GM18861 (cell line): ENCODE measurements around the gene UCN2.

Experiments
- ATAC-seq: cut with Tn5 transposase; IDR thresholded peaks from one replicate; pipeline ENCODE4 v1.9.1; 2021; ENCODE audit not compliant: unreplicated experiment

UCN2 gene

GRCh38 chr3:48591886-48592518 is 28.4 kb upstream of the UCN2 start:
- ATAC-seq, result no peak

- no peak for ATAC-seq
Measured at GRCh38 chr3:48591436-48591835, 27.9 kb upstream of the UCN2 start.

GRCh38 chr3:48588230-48588629 is 24.6 kb upstream of the UCN2 start:
- ATAC-seq, result no peak

- no peak for ATAC-seq
Measured at GRCh38 chr3:48587686-48588085, 24.1 kb upstream of the UCN2 start.

GRCh38 chr3:48585411-48585810 is 21.8 kb upstream of the UCN2 start:
- no peak for ATAC-seq

- ATAC-seq, result no peak
Measured at GRCh38 chr3:48584836-48585235, 21.3 kb upstream of the UCN2 start.

- no peak for ATAC-seq
Measured at GRCh38 chr3:48581621-48582481, 18.3 kb upstream of the UCN2 start.

GRCh38 chr3:48576647-48577046 is 13.1 kb upstream of the UCN2 start:
- no peak for ATAC-seq

- no peak for ATAC-seq
Measured at GRCh38 chr3:48575366-48575765, 11.8 kb upstream of the UCN2 start.

- no peak for ATAC-seq
Measured at GRCh38 chr3:48573973-48574585, 10.5 kb upstream of the UCN2 start.

GRCh38 chr3:48572517-48572916 is 8.9 kb upstream of the UCN2 start:
- no peak for ATAC-seq

- no peak for ATAC-seq
Measured at GRCh38 chr3:48571938-48572337, 8.4 kb upstream of the UCN2 start.

- ATAC-seq, result no peak
Measured at GRCh38 chr3:48569808-48570450, 6.3 kb upstream of the UCN2 start.

GRCh38 chr3:48569400-48569799 is 5.8 kb upstream of the UCN2 start:
- no peak for ATAC-seq

- no peak for ATAC-seq
Measured at GRCh38 chr3:48568476-48568875, 4.9 kb upstream of the UCN2 start.

GRCh38 chr3:48567500-48567899 is 3.9 kb upstream of the UCN2 start:
- no peak for ATAC-seq

- no peak for ATAC-seq
Measured at GRCh38 chr3:48567090-48567489, 3.5 kb upstream of the UCN2 start.

- no peak for ATAC-seq
Measured at GRCh38 chr3:48566401-48566760, 2.8 kb upstream of the UCN2 start.

GRCh38 chr3:48565591-48566400 is 2.2 kb upstream of the UCN2 start:
- ATAC-seq, result no peak

GRCh38 chr3:48565186-48565585 is 1.6 kb upstream of the UCN2 start:
- ATAC-seq, result no peak

GRCh38 chr3:48564667-48565066 is 1.1 kb upstream of the UCN2 start:
- ATAC-seq, result no peak
